IMR-90 (cell line): ENCODE measurements around the gene AKAP13. TPM values are rescaled to one million over a fixed set of nuclear protein-coding genes. Genes with fewer than 3 reads are reported as not detected.

Experiments
- ATAC-seq: fragments of 200-7000 bp; cut with Tn5 transposase; 2 replicates; pipeline ENCODE4 v1.9.1; 2020; ENCODE audit warnings: low read depth, mild to moderate bottlenecking, moderate library complexity
- BruUV-seq: library from RNA; stranded (reverse); fragments of 400-500 nt; replicated peaks from 2 replicates; lab custom pipeline; 2021; lab: Mats Ljungman, UMichigan
- CTCF ChIA-PET: fragments of 300-600 bp; formaldehyde crosslinking; extraction: SDS; loops from one replicate; lab custom pipeline; 2021; ENCODE audit warnings: antibody characterized with exemption; lab: Yijun Ruan, JAX
- POLR2A ChIA-PET: fragments of 300-600 bp; sonication (Branson Sonifier 250); formaldehyde crosslinking; loops from one replicate; lab custom pipeline; 2022; ENCODE audit warnings: antibody characterized with exemption; ENCODE audit not compliant: unreplicated experiment; lab: Charles Lee
- DNase-seq: peaks from one replicate; pipeline ENCODE4 v3.0.0; 2013
- H2AFZ ChIP-seq: replicated peaks from 2 replicates; pipeline ENCODE3; 2013; ENCODE audit warnings: low read length, mild to moderate bottlenecking; ENCODE audit not compliant: poor library complexity
- H2AK5ac ChIP-seq: 2 replicates; pipeline ENCODE4 v1.6.1; 2013; ENCODE audit warnings: low read depth, low read length, inconsistent platforms
- H2AK9ac ChIP-seq: replicated peaks from 2 replicates; pipeline ENCODE3; 2013; ENCODE audit warnings: mild to moderate bottlenecking, low read depth, low read length, moderate library complexity; ENCODE audit not compliant: poor library complexity
- H2BK120ac ChIP-seq: 2 replicates; pipeline ENCODE4 v1.6.1; 2013; ENCODE audit warnings: low read depth, low read length, inconsistent platforms
- H2BK15ac ChIP-seq: 3 replicates; pipeline ENCODE4 v1.6.1; 2013; ENCODE audit warnings: low read depth, low read length, inconsistent platforms
- H2BK20ac ChIP-seq: 2 replicates; pipeline ENCODE4 v1.6.1; 2013; ENCODE audit warnings: low read depth, mild to moderate bottlenecking, inconsistent platforms, low read length, moderate library complexity
- H2BK5ac ChIP-seq: 2 replicates; pipeline ENCODE4 v1.6.1; 2013; ENCODE audit warnings: mild to moderate bottlenecking, low read depth, low read length, inconsistent platforms; ENCODE audit not compliant: poor library complexity, severe bottlenecking
- H3K14ac ChIP-seq: replicated peaks from 2 replicates; pipeline ENCODE4 v1.6.1; 2013; ENCODE audit warnings: low read depth, low read length, inconsistent platforms
- H3K18ac ChIP-seq: 2 replicates; pipeline ENCODE4 v1.6.1; 2013; ENCODE audit warnings: low read depth, low read length, control low read depth
- H3K23ac ChIP-seq: 2 replicates; pipeline ENCODE4 v1.6.1; 2013; ENCODE audit warnings: low read depth, low read length, inconsistent platforms
- H3K27ac ChIP-seq: 2 replicates; pipeline ENCODE4 v1.5.1; 2013; ENCODE audit warnings: mild to moderate bottlenecking, control low read depth, low read length; ENCODE audit not compliant: insufficient read depth
- H3K27me3 ChIP-seq: 2 replicates; pipeline ENCODE4 v1.6.1; 2013; ENCODE audit warnings: low read length; ENCODE audit not compliant: control insufficient read depth, insufficient read depth
- H3K36me3 ChIP-seq: 2 replicates; pipeline ENCODE4 v1.6.1; 2013; ENCODE audit warnings: low read length, mixed read lengths; ENCODE audit not compliant: control insufficient read depth, insufficient read depth
- H3K4ac ChIP-seq: 2 replicates; pipeline ENCODE4 v1.6.1; 2013; ENCODE audit warnings: low read depth, low read length, inconsistent platforms
- H3K4me1 ChIP-seq: 2 replicates; pipeline ENCODE4 v1.6.1; 2013; ENCODE audit warnings: low read length, mixed read lengths; ENCODE audit not compliant: control insufficient read depth, insufficient read depth
- H3K4me2 ChIP-seq: 2 replicates; pipeline ENCODE4 v1.6.1; 2013; ENCODE audit warnings: low read depth, mild to moderate bottlenecking, control low read depth, low read length, moderate library complexity
- H3K4me3 ChIP-seq: 2 replicates; pipeline ENCODE4 v1.5.1; 2013; ENCODE audit warnings: low read depth, mild to moderate bottlenecking, control low read depth, low read length, moderate library complexity; ENCODE audit not compliant: insufficient read depth
- H3K56ac ChIP-seq: 2 replicates; pipeline ENCODE4 v1.6.1; 2013; ENCODE audit warnings: low read length, inconsistent platforms; ENCODE audit not compliant: insufficient read depth; ENCODE audit errors: extremely low read depth
- H3K79me1 ChIP-seq, 2 experiments: 2 replicates each; pipeline ENCODE4 v1.6.1; 2013; ENCODE audit warnings: low read length in 2 of 2, inconsistent platforms in 1 of 2, low read depth in 1 of 2
- H3K9ac ChIP-seq: 2 replicates; pipeline ENCODE4 v1.6.1; 2013; ENCODE audit warnings: low read depth, low read length, control low read depth
- H3K9me1 ChIP-seq: 2 replicates; pipeline ENCODE4 v1.6.1; 2013; ENCODE audit warnings: low read length, inconsistent platforms; ENCODE audit not compliant: insufficient read depth
- H3K9me3 ChIP-seq: 2 replicates; pipeline ENCODE4 v1.6.1; 2013; ENCODE audit warnings: low read length; ENCODE audit not compliant: control insufficient read depth, insufficient read depth
- H4K20me1 ChIP-seq: 2 replicates; pipeline ENCODE4 v1.6.1; 2013; ENCODE audit warnings: low read length, inconsistent platforms; ENCODE audit not compliant: insufficient read depth
- H4K5ac ChIP-seq: 2 replicates; pipeline ENCODE4 v1.6.1; 2013; ENCODE audit warnings: mild to moderate bottlenecking, low read depth, low read length, control low read depth
- H4K8ac ChIP-seq, 2 experiments: 2 replicates each; pipeline ENCODE4 v1.6.1; 2013; ENCODE audit warnings: low read depth in 2 of 2, low read length in 2 of 2, control low read depth in 1 of 2, inconsistent platforms in 1 of 2
- H4K91ac ChIP-seq: 2 replicates; pipeline ENCODE4 v1.6.1; 2013; ENCODE audit warnings: low read depth, low read length, inconsistent platforms; ENCODE audit not compliant: insufficient read depth
- BHLHE40 ChIP-seq: fragments of 150-350 bp; IDR thresholded peaks from 2 replicates; pipeline ENCODE4 v1.6.1; 2016; ENCODE audit warnings: mild to moderate bottlenecking, low read depth, low read length
- CEBPB ChIP-seq: IDR thresholded peaks from 2 replicates; pipeline ENCODE4 v1.6.1; 2012; ENCODE audit warnings: low read depth, low read length, improper control_type of control experiment
- CHD1 ChIP-seq: IDR thresholded peaks from 2 replicates; pipeline ENCODE4 v1.6.1; 2012; ENCODE audit warnings: low read depth, low read length, improper control_type of control experiment
- CTCF ChIP-seq: conservative IDR thresholded peaks from 2 replicates; pipeline ENCODE4 v1.5.1; 2012; ENCODE audit warnings: mild to moderate bottlenecking, low read depth, low read length, improper control_type of control experiment
- ELK1 ChIP-seq: fragments of 150-350 bp; IDR thresholded peaks from 2 replicates; pipeline ENCODE4 v1.6.1; 2016; ENCODE audit warnings: low read depth, mild to moderate bottlenecking, low read length, moderate library complexity, borderline replicate concordance
- FOS ChIP-seq: fragments of 150-350 bp; IDR thresholded peaks from 2 replicates; pipeline ENCODE4 v1.6.1; 2016; ENCODE audit warnings: low read depth, low read length
- MAFK ChIP-seq: IDR thresholded peaks from 2 replicates; pipeline ENCODE4 v1.6.1; 2012; ENCODE audit warnings: low read depth, low read length, improper control_type of control experiment
- MAZ ChIP-seq: IDR thresholded peaks from 2 replicates; pipeline ENCODE4 v1.6.1; 2012; ENCODE audit warnings: low read depth, mild to moderate bottlenecking, low read length, improper control_type of control experiment, moderate library complexity, borderline replicate concordance
- MXI1 ChIP-seq: IDR thresholded peaks from 2 replicates; pipeline ENCODE4 v1.6.1; 2012; ENCODE audit warnings: low read depth, mild to moderate bottlenecking, low read length, moderate library complexity, borderline replicate concordance
- NFE2L2 ChIP-seq: fragments of 150-350 bp; IDR thresholded peaks from 2 replicates; pipeline ENCODE4 v1.6.1; 2016; ENCODE audit warnings: low read depth, mild to moderate bottlenecking, low read length
- POLR2A ChIP-seq: IDR thresholded peaks from 2 replicates; pipeline ENCODE4 v1.6.1; 2012; ENCODE audit warnings: mild to moderate bottlenecking, low read depth, low read length
- RAD21 ChIP-seq: IDR thresholded peaks from 2 replicates; pipeline ENCODE4 v1.6.1; 2012; ENCODE audit warnings: low read length, improper control_type of control experiment
- RCOR1 ChIP-seq: IDR thresholded peaks from 2 replicates; pipeline ENCODE4 v1.6.1; 2012; ENCODE audit warnings: mild to moderate bottlenecking, low read length, improper control_type of control experiment; ENCODE audit not compliant: insufficient replicate concordance
- RFX5 ChIP-seq: IDR thresholded peaks from 2 replicates; pipeline ENCODE4 v1.8.0; 2012; ENCODE audit warnings: low read depth, mild to moderate bottlenecking, low read length, moderate library complexity
- SMC3 ChIP-seq: fragments of 150-350 bp; IDR thresholded peaks from 2 replicates; pipeline ENCODE4 v1.6.1; 2016; ENCODE audit warnings: low read depth, mild to moderate bottlenecking, antibody characterized with exemption, low read length, moderate library complexity
- USF2 ChIP-seq: fragments of 150-350 bp; IDR thresholded peaks from 2 replicates; pipeline ENCODE4 v1.6.1; 2017; ENCODE audit warnings: mild to moderate bottlenecking, antibody characterized with exemption, low read length, low read depth
- dilution Hi-C: fragments of 300-500 bp; cut with HindIII; formaldehyde crosslinking; loops from one replicate; pipeline ENCODE4 v1.14.3; 2018; ENCODE audit warnings: low sequenced_read_pairs; ENCODE audit not compliant: unreplicated experiment
- in situ Hi-C: fragments of 300-500 bp; cut with MboI; formaldehyde crosslinking; loops from 3 replicates; pipeline ENCODE4 v1.14.3; 2019; ENCODE audit warnings: low sequenced_read_pairs, inconsistent platforms, mixed read lengths
- intact Hi-C: fragments of 100-400 bp; cut with micrococcal nuclease; formaldehyde crosslinking; loops from 2 replicates; pipeline ENCODE4 v1.10.0; 2022
- polyA plus RNA-seq, 3 experiments: library from polyadenylated mRNA; depleted of rRNA; stranded (reverse); fragments of >200 nt; gene quantifications; 2 replicates each; pipeline ENCODE4 v1.2.3, GENCODE V29; 2012; ENCODE audit warnings: low replicate concordance in 1 of 3
- total RNA-seq: library from RNA; depleted of rRNA; stranded (reverse); fragments of >200 nt; gene quantifications from 2 replicates; pipeline ENCODE4 v1.2.3, GENCODE V29; 2012

AKAP13 gene
- total and polyA plus RNA-seq, 2 of the 4 experiments (the other 2 are of a cell fraction), result 10.4 to 46.4 TPM

GRCh38 chr15:85475711-85476110, 95.3 kb downstream of the AKAP13 start:
- Histone ChIP-seq H2BK120ac (no peak overlapping the region), H3K4me2 (no peak overlapping the region), H3K36me3 (no peaks in the 10 kb centered on the region), H3K4me3 (no peak overlapping the region), H3K4me1 (peaks cover 19% of the 10 kb centered on the region), H3K27ac (no peak overlapping the region), H3K79me1 (peaks cover 55 to 82% of the 10 kb centered on the region in 2 experiments), H2BK20ac (no peak overlapping the region), H3K23ac (no peak overlapping the region), H2AK9ac (no peak overlapping the region), H3K9me1 (peaks cover 20% of the 10 kb centered on the region), H2AFZ (no peak overlapping the region), H3K9ac (no peak overlapping the region), H3K9me3 (no peaks in the 10 kb centered on the region), H3K14ac (no peak overlapping the region), H4K5ac (no peak overlapping the region), H3K56ac (no peak overlapping the region), H2BK15ac (no peak overlapping the region), H3K18ac (no peak overlapping the region), H2BK5ac (no peak overlapping the region), H2AK5ac (no peak overlapping the region), H3K27me3 (no peaks in the 10 kb centered on the region), H4K91ac (no peak overlapping the region), H3K4ac (no peak overlapping the region), H4K20me1 (peaks cover 15% of the 10 kb centered on the region; the same call in 1 of the 2 replicates), H4K8ac (no peak overlapping the region)
- no peak for TF ChIP-seq NFE2L2
- TF ChIP-seq USF2, result no peak
- TF ChIP-seq SMC3, result no peak
- TF ChIP-seq RCOR1, result no peak
- no peak for TF ChIP-seq MAZ
- no peak for TF ChIP-seq BHLHE40
- no peak for TF ChIP-seq RAD21
- no peak for TF ChIP-seq FOS
- no peak for TF ChIP-seq RFX5
- no peak for TF ChIP-seq CTCF
- TF ChIP-seq CEBPB, result no peak
- TF ChIP-seq POLR2A, result no peak
- TF ChIP-seq CHD1, result no peak
- TF ChIP-seq MAFK, result no peak
- TF ChIP-seq MXI1, result no peak
- no peak for TF ChIP-seq ELK1
- ATAC-seq (no peak), DNase-seq (no peak)
- dilution Hi-C loops (no loop called here), intact Hi-C loops (loop anchor here (5.0 kb wide), 1 partner anchor 58 kb away; no protein-coding TSS in a partner anchor), in situ Hi-C loops (no loop called here)
- BruUV-seq, result no TSS peak
- ChIA-PET CTCF (no interaction called here), POLR2A (no interaction called here)
